Transverse colon (tissue), 4 donors: ENCODE results near the gene CHIT1. TPM values are rescaled to one million over a fixed set of nuclear protein-coding genes. Genes with fewer than 3 reads are reported as not detected.
A peak's percentile ranks its signal among the peaks of the same experiment; 100 is the strongest.

ENCODE experiments used
- DNase-seq: peaks from one replicate; pipeline ENCODE4 v3.0.0-alpha.2; 2019
- H3K27ac ChIP-seq, 4 donors: fragments of 200-600 bp; sonication (generic); 2 replicates each; pipeline ENCODE4 v1.5.1; 2016 to 2018; ENCODE audit warnings: inconsistent platforms in 4 of 4
- H3K27me3 ChIP-seq: fragments of 200-600 bp; sonication (generic); 2 replicates; pipeline ENCODE4 v1.5.1; 2017; ENCODE audit warnings: inconsistent platforms
- H3K36me3 ChIP-seq, 4 donors: fragments of 200-600 bp; sonication (generic); 2 replicates each; pipeline ENCODE4 v1.5.1; 2017 to 2019; ENCODE audit warnings: inconsistent platforms in 4 of 4
- H3K4me1 ChIP-seq, 4 donors: fragments of 200-600 bp; sonication (generic); 2 replicates each; pipeline ENCODE4 v1.5.1; 2017 to 2020; ENCODE audit warnings: inconsistent platforms in 4 of 4
- H3K4me3 ChIP-seq, 4 donors: fragments of 200-600 bp; sonication (generic); 1 replicate in 1 of 4; 2 replicates in 3 of 4; pipeline versions ENCODE4 v1.5.1 to v1.6.1; 2017 to 2019; ENCODE audit warnings: inconsistent platforms in 4 of 4
- H3K9me3 ChIP-seq, 2 donors: fragments of 200-600 bp; sonication (generic); 2 replicates each; pipeline ENCODE4 v1.5.1; 2017 to 2019; ENCODE audit warnings: inconsistent platforms in 2 of 2
- CTCF ChIP-seq, 5 experiments: fragments of 200-600 bp in 3 of 5; fragments of 450-650 bp in 2 of 5; sonication (generic) in 3 of 5; IDR thresholded peaks; 1 replicate in 2 of 5; 2 replicates in 3 of 5; pipeline ENCODE4 v1.5.1; 2016 to 2017; ENCODE audit warnings: antibody characterized with exemption in 5 of 5, inconsistent platforms in 3 of 5, mild to moderate bottlenecking in 2 of 5, moderate library complexity in 1 of 5
- EP300 ChIP-seq: sonication (generic); formaldehyde crosslinking; IDR thresholded peaks from one replicate; pipeline ENCODE4 v1.6.1; 2017; ENCODE audit warnings: antibody characterized with exemption, low read depth
- POLR2A ChIP-seq: fragments of 450-650 bp; IDR thresholded peaks from one replicate; pipeline ENCODE4 v1.6.1; 2016; ENCODE audit warnings: antibody characterized with exemption, mild to moderate bottlenecking, moderate library complexity
- POLR2AphosphoS5 ChIP-seq, 3 donors: sonication (generic); formaldehyde crosslinking; IDR thresholded peaks; one replicate each; pipeline ENCODE4 v1.6.1; 2016; ENCODE audit warnings: antibody characterized with exemption in 3 of 3
- WGBS, 2 donors: methylation state at CpG; one replicate each; pipeline ENCODE4 v1.1.5; 2018; ENCODE audit warnings: low coverage in 1 of 2; 5-methylcytosine and 5-hydroxymethylcytosine counted together
- in situ Hi-C, 4 donors: fragments of 200-750 bp; cut with MboI; loops; one replicate each; pipeline versions ENCODE4 v1.15.0 to v1.15.1; 2017; ENCODE audit warnings: low sequenced_read_pairs in 3 of 4, low pct_ligation_motif_present in 1 of 4, low pct_unique_long_range_greater_than_20kb in 1 of 4
- intact Hi-C: fragments of 100-400 bp; cut with DNase I; formaldehyde crosslinking; loops from one replicate; pipeline ENCODE4 v1.15.1; 2023; ENCODE audit warnings: low total_unique reads
- total RNA-seq, 4 donors: library from RNA; depleted of rRNA; stranded (reverse); fragments of >200 nt; gene quantifications; one replicate each; pipeline ENCODE4 v1.1.0, GENCODE V29; 2016

The CHIT1 gene
- total RNA-seq, 4 donors from 2014 or later: 0.79 TPM; not detected in 3

GRCh38 chr1:203197625-203198024 is 31.8 kb downstream of the CHIT1 start:
- Histone ChIP-seq H3K4me1 (peaks cover 0 to 6% (median 0%) of the 10 kb centered on the region in 4 donors), H3K27me3 (no peaks in the 10 kb centered on the region), H3K36me3 (no peaks in the 10 kb centered on the region), H3K27ac (no peak overlapping the region), H3K9me3 (no peaks in the 10 kb centered on the region), H3K4me3 (no peak overlapping the region)
- no peak for DNase-seq
- WGBS, 2 donors: 58% methylated on average over 3 of the region's 3 CpGs; no CpG with 5 or more reads in 1 of the 2 donors
- intact Hi-C loops: no loop called here
- no peak for TF ChIP-seq CTCF (IDR thresholded peaks at IDR 0.05)
- no peak for TF ChIP-seq EP300
- in situ Hi-C loops: no loop called here

GRCh38 chr1:203196371-203196770 is 33.1 kb downstream of the CHIT1 start:
- Histone ChIP-seq H3K9me3 (no peaks in the 10 kb centered on the region), H3K4me1 (peaks cover 0 to 6% (median 0%) of the 10 kb centered on the region in 4 donors), H3K4me3 (no peak overlapping the region), H3K27ac (peak overlapping the region in 1 of 4 donors; percentile 12), H3K36me3 (no peaks in the 10 kb centered on the region), H3K27me3 (no peaks in the 10 kb centered on the region)
- no peak for TF ChIP-seq POLR2A
- TF ChIP-seq CTCF (IDR thresholded peaks at IDR 0.05): no peak
- no peak for TF ChIP-seq POLR2AphosphoS5 (IDR thresholded peaks at IDR 0.05)
- TF ChIP-seq EP300: no peak
- intact Hi-C loops: no loop called here
- DNase-seq: no peak
- in situ Hi-C loops: no loop called here
- WGBS, 2 donors: 60 to 85% methylated on average over 1 to 3 of the region's 3 CpGs

GRCh38 chr1:203190949-203191348 is 38.5 kb downstream of the CHIT1 start:
- peaks cover 0 to 10% (median 0%) of the 10 kb centered on the region in 4 donors for H3K4me1 ChIP-seq
- no peak for DNase-seq
- H3K27me3 ChIP-seq: no peaks in the 10 kb centered on the region
- no peak overlapping the region for H3K4me3 ChIP-seq
- H3K27ac ChIP-seq: no peak overlapping the region
- H3K9me3 ChIP-seq: no peaks in the 10 kb centered on the region
- TF ChIP-seq CTCF (IDR thresholded peaks at IDR 0.05) (no peak), EP300 (no peak), POLR2A (no peak), POLR2AphosphoS5 (IDR thresholded peaks at IDR 0.05) (no peak)
- intact Hi-C loops (no loop called here), in situ Hi-C loops (no loop called here)
- no peaks in the 10 kb centered on the region for H3K36me3 ChIP-seq
- 87 to 88% methylated on average over 2 of the region's 2 CpGs for WGBS, 2 donors

- Histone ChIP-seq H3K4me1 (peaks cover 0 to 10% (median 0%) of the 10 kb centered on the region in 4 donors), H3K4me3 (no peak overlapping the region), H3K27me3 (no peaks in the 10 kb centered on the region), H3K9me3 (no peaks in the 10 kb centered on the region), H3K36me3 (no peaks in the 10 kb centered on the region), H3K27ac (no peak overlapping the region)
- TF ChIP-seq CTCF (IDR thresholded peaks at IDR 0.05) (no peak), POLR2AphosphoS5 (IDR thresholded peaks at IDR 0.05) (no peak), POLR2A (no peak), EP300 (no peak)
- WGBS, 2 donors: 62 to 100% methylated on average over 1 to 7 of the region's 7 CpGs
- intact Hi-C loops: no loop called here
- DNase-seq: no peak
- in situ Hi-C loops: no loop called here
Observed at GRCh38 chr1:203189951-203190352, 39.5 kb downstream of the CHIT1 start.
